ENCODE results near the gene ID2.

DNA sequence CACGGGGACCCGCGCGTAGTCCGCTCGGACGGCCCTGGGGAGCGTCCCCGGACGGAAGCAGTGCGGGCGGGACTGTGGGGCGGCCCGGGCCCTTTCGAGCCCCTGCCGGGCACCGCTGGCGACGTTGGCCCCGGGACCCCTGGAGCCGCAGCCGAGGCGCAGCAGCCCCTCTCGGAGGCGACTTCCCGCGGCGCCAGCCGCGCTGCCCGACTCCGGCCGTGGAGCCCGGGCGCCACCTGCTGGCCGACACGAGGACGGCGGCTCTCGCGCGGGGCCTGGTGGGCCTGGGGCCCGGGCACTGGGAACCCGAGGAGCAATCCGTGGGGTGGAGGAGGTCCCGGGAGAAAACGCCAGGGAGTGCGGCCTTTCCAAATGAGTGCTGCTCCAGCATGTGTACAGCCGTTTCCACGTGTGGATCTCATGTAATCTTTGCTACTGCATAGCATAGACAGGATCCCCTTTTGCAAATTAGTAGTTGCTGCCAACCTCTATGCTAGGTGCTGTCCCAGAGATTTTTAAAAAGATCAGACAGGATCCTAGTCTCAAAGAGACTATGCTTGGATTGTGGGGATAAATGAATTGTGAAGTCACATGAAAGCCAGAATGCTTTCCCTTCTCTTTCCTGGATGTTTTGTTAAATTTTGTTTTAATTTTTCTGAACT, 4.0 kb downstream of the ID2 start:
- TF ChIP-seq, protein P1, sequence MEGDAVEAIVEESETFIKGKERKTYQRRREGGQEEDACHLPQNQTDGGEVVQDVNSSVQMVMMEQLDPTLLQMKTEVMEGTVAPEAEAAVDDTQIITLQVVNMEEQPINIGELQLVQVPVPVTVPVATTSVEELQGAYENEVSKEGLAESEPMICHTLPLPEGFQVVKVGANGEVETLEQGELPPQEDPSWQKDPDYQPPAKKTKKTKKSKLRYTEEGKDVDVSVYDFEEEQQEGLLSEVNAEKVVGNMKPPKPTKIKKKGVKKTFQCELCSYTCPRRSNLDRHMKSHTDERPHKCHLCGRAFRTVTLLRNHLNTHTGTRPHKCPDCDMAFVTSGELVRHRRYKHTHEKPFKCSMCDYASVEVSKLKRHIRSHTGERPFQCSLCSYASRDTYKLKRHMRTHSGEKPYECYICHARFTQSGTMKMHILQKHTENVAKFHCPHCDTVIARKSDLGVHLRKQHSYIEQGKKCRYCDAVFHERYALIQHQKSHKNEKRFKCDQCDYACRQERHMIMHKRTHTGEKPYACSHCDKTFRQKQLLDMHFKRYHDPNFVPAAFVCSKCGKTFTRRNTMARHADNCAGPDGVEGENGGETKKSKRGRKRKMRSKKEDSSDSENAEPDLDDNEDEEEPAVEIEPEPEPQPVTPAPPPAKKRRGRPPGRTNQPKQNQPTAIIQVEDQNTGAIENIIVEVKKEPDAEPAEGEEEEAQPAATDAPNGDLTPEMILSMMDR (IDR thresholded peaks at IDR 0.05) = peak; percentile 97
- no peak for TF ChIP-seq EZH2 (IDR thresholded peaks at IDR 0.05; ENCODE audit: borderline replicate concordance, insufficient read depth, low read depth, low read length, poor library complexity, severe bottlenecking)

Measured in B cell (primary cell).